Neuronal stem cell (in vitro differentiated cells): ENCODE data around the gene RIPK3.

Source experiments
- DNase-seq: peaks from one replicate; pipeline ENCODE4 v3.0.0-alpha.2; 2013; ENCODE audit warnings: low spot score
- H2AFZ ChIP-seq: one replicate; pipeline ENCODE4 v1.6.1; 2013; ENCODE audit warnings: mild to moderate bottlenecking, low read length, inconsistent platforms
- H2AK5ac ChIP-seq: 2 replicates; pipeline ENCODE4 v1.6.1; 2013; ENCODE audit warnings: low read depth, mild to moderate bottlenecking, inconsistent platforms, low read length, moderate library complexity, mixed read lengths
- H2BK120ac ChIP-seq: 2 replicates; pipeline ENCODE4 v1.6.1; 2013; ENCODE audit warnings: low read depth, mild to moderate bottlenecking, inconsistent platforms, low read length, moderate library complexity, mixed read lengths
- H2BK12ac ChIP-seq: one replicate; pipeline ENCODE4 v1.6.1; 2013; ENCODE audit warnings: low read length, inconsistent platforms
- H2BK15ac ChIP-seq: 2 replicates; pipeline ENCODE4 v1.6.1; 2013; ENCODE audit warnings: mild to moderate bottlenecking, low read length, inconsistent platforms, mixed read lengths
- H2BK5ac ChIP-seq: one replicate; pipeline ENCODE4 v1.6.1; 2013; ENCODE audit warnings: inconsistent platforms, mild to moderate bottlenecking, low read length, moderate library complexity
- H3K14ac ChIP-seq: one replicate; pipeline ENCODE4 v1.6.1; 2013; ENCODE audit warnings: low read length, inconsistent platforms
- H3K18ac ChIP-seq: 2 replicates; pipeline ENCODE4 v1.6.1; 2013; ENCODE audit warnings: low read length, inconsistent platforms
- H3K23ac ChIP-seq: 2 replicates; pipeline ENCODE4 v1.6.1; 2013; ENCODE audit warnings: low read depth, mild to moderate bottlenecking, mixed read lengths, low read length, inconsistent platforms; ENCODE audit not compliant: poor library complexity
- H3K27ac ChIP-seq: replicated peaks from 3 replicates; pipeline ENCODE4 v1.5.1; 2013; ENCODE audit warnings: low read length, inconsistent platforms
- H3K27me3 ChIP-seq, 3 experiments: 2 replicates each; pipeline ENCODE4 v1.6.1; 2013; ENCODE audit warnings: low read length in 3 of 3, mild to moderate bottlenecking in 2 of 3, inconsistent platforms in 1 of 3, low read depth in 1 of 3, mixed read lengths in 1 of 3, moderate library complexity in 1 of 3; ENCODE audit not compliant: control insufficient read depth in 3 of 3, insufficient read depth in 3 of 3
- H3K36me3 ChIP-seq, 2 donors: replicated peaks in 1 of 2; 2 replicates each; pipeline ENCODE4 v1.6.1; 2013; ENCODE audit warnings: low read length in 2 of 2; ENCODE audit not compliant: control insufficient read depth in 2 of 2, insufficient read depth in 2 of 2
- H3K4ac ChIP-seq: 2 replicates; pipeline ENCODE4 v1.6.1; 2013; ENCODE audit warnings: inconsistent platforms, mild to moderate bottlenecking, low read length, moderate library complexity
- H3K4me1 ChIP-seq, 2 donors: 1 replicate in 1 of 2; 2 replicates in 1 of 2; pipeline ENCODE4 v1.6.1; 2013; ENCODE audit warnings: low read length in 2 of 2, low read depth in 1 of 2; ENCODE audit not compliant: control insufficient read depth in 2 of 2, insufficient read depth in 1 of 2
- H3K4me2 ChIP-seq: one replicate; pipeline ENCODE4 v1.6.1; 2013; ENCODE audit warnings: mild to moderate bottlenecking, low read length, inconsistent platforms; ENCODE audit not compliant: insufficient read depth, poor library complexity, severe bottlenecking
- H3K4me3 ChIP-seq, 2 donors: 2 replicates each; pipeline ENCODE4 v1.5.1; 2013; ENCODE audit warnings: low read length in 2 of 2, mild to moderate bottlenecking in 2 of 2, inconsistent platforms in 1 of 2, moderate library complexity in 1 of 2
- H3K79me1 ChIP-seq: one replicate; pipeline ENCODE4 v1.6.1; 2013; ENCODE audit warnings: low read depth, mild to moderate bottlenecking, inconsistent platforms, low read length, moderate library complexity
- H3K9ac ChIP-seq: one replicate; pipeline ENCODE4 v1.6.1; 2013; ENCODE audit warnings: mild to moderate bottlenecking, low read depth, low read length, inconsistent platforms; ENCODE audit not compliant: poor library complexity
- H3K9me3 ChIP-seq, 2 donors: replicated peaks in 1 of 2; 2 replicates each; pipeline versions ENCODE3 to v1.6.1; 2013; ENCODE audit warnings: low read length in 2 of 2, mild to moderate bottlenecking in 2 of 2, inconsistent platforms in 1 of 2, low read depth in 1 of 2, mixed read lengths in 1 of 2, moderate library complexity in 1 of 2; ENCODE audit not compliant: control insufficient read depth in 2 of 2, insufficient read depth in 1 of 2
- H4K8ac ChIP-seq: one replicate; pipeline ENCODE4 v1.6.1; 2013; ENCODE audit warnings: low read depth, mild to moderate bottlenecking, inconsistent platforms, low read length, moderate library complexity
- H4K91ac ChIP-seq: one replicate; pipeline ENCODE4 v1.6.1; 2013; ENCODE audit warnings: low read length, low read depth, mild to moderate bottlenecking, inconsistent platforms; ENCODE audit not compliant: poor library complexity
- WGBS, 2 donors: extraction: QIAGEN DNeasy Blood & Tissue Kit; methylation state at CpG; one replicate each; pipeline ENCODE4 v1.1.7; 2013; ENCODE audit warnings: missing lambda C conversion rate in 2 of 2, mixed read lengths in 1 of 2; ENCODE audit not compliant: insufficient read length in 2 of 2, insufficient replicate concordance in 1 of 2; ENCODE audit errors: extremely low coverage in 2 of 2; 5-methylcytosine and 5-hydroxymethylcytosine counted together

Gene RIPK3

GRCh38 chr14:24311837-24312615 is 27.8 kb downstream of the RIPK3 start:
- Histone ChIP-seq H4K91ac (no peak overlapping the region), H3K9me3 (peaks cover 0 to 7% of the 10 kb centered on the region in 2 donors), H3K23ac (no peak overlapping the region), H3K4me1 (no peaks in the 10 kb centered on the region), H3K79me1 (no peaks in the 10 kb centered on the region), H2BK15ac (no peak overlapping the region), H2AFZ (no peak overlapping the region), H3K4ac (no peak overlapping the region), H2BK120ac (no peak overlapping the region), H3K27me3 (peaks cover 0 to 10% (median 0%) of the 10 kb centered on the region in 3 experiments), H3K27ac (no peak overlapping the region), H2BK5ac (no peak overlapping the region), H3K14ac (no peak overlapping the region), H4K8ac (no peak overlapping the region), H3K9ac (no peak overlapping the region), H3K18ac (no peak overlapping the region), H3K4me2 (no peak overlapping the region), H3K4me3 (no peak overlapping the region), H2AK5ac (no peak overlapping the region), H2BK12ac (no peak overlapping the region), H3K36me3 (peaks cover 6 to 34% of the 10 kb centered on the region in 2 donors)
- WGBS, 2 donors, result no CpG with 5 or more reads among the region's 1 CpG
- no peak for DNase-seq

- Histone ChIP-seq H3K4me1 (no peaks in the 10 kb centered on the region), H3K4ac (no peak within 1 kb of the TSS), H3K27me3 (peaks cover 0 to 2% (median 0%) of the 10 kb centered on the region in 3 experiments), H3K27ac (no peak within 1 kb of the TSS), H3K36me3 (peaks cover 11 to 45% of the 10 kb centered on the region in 2 donors), H3K18ac (no peak within 1 kb of the TSS), H3K4me2 (no peak within 1 kb of the TSS), H2AFZ (no peak within 1 kb of the TSS), H3K9ac (peak within 1 kb of the TSS; percentile 1), H2BK120ac (no peak within 1 kb of the TSS), H3K14ac (no peak within 1 kb of the TSS), H2BK5ac (no peak within 1 kb of the TSS), H2BK12ac (no peak within 1 kb of the TSS), H2BK15ac (no peak within 1 kb of the TSS), H3K4me3 (no peak within 1 kb of the TSS), H4K8ac (no peak within 1 kb of the TSS), H3K79me1 (no peaks in the 10 kb centered on the region), H3K9me3 (peaks cover 0 to 3% of the 10 kb centered on the region in 2 donors), H2AK5ac (no peak within 1 kb of the TSS), H3K23ac (no peak within 1 kb of the TSS), H4K91ac (no peak within 1 kb of the TSS)
- no CpG with 5 or more reads among the region's 99 CpGs for WGBS, 2 donors
- DNase-seq, result no peak
Observed at GRCh38 chr14:24310646-24311604, 28.9 kb downstream of the RIPK3 start, which contains the start of gene LTB4R. Gene LTB4R (plus strand): TSS chr14:24311502. CDS start chr14:24315652, 4,150 bp downstream.

GRCh38 chr14:24310265-24310645 is 29.5 kb downstream of the RIPK3 start:
- H4K91ac ChIP-seq, result no peak overlapping the region
- H3K9me3 ChIP-seq, result no peaks in the 10 kb centered on the region
- H4K8ac ChIP-seq, result no peak overlapping the region
- H3K23ac ChIP-seq, result no peak overlapping the region
- no CpG with 5 or more reads among the region's 5 CpGs for WGBS, 2 donors
- H3K14ac ChIP-seq, result no peak overlapping the region
- no peak overlapping the region for H3K9ac ChIP-seq
- no peak overlapping the region for H2AK5ac ChIP-seq
- no peaks in the 10 kb centered on the region for H3K27me3 ChIP-seq
- H2BK120ac ChIP-seq, result no peak overlapping the region
- no peak overlapping the region for H3K4me3 ChIP-seq
- H2BK12ac ChIP-seq, result no peak overlapping the region
- DNase-seq, result no peak
- H3K4me2 ChIP-seq, result no peak overlapping the region
- H3K27ac ChIP-seq, result no peak overlapping the region
- H3K18ac ChIP-seq, result no peak overlapping the region
- no peak overlapping the region for H2BK15ac ChIP-seq
- no peak overlapping the region for H2AFZ ChIP-seq
- H3K36me3 ChIP-seq, result peaks cover 17 to 52% of the 10 kb centered on the region in 2 donors
- H3K79me1 ChIP-seq, result no peaks in the 10 kb centered on the region
- H3K4me1 ChIP-seq, result no peaks in the 10 kb centered on the region
- no peak overlapping the region for H2BK5ac ChIP-seq
- no peak overlapping the region for H3K4ac ChIP-seq
